Urothelium cell line (cell line): ENCODE results near the gene NCAPG.
"Not testable (repeated sequence)": the region's sequence is repeated elsewhere in the genome, so short reads cannot be mapped to it uniquely, and the experiment has no call there.

Experiments
- DNase-seq: peaks from one replicate; pipeline ENCODE4 v3.0.0; 2011; ENCODE audit warnings: low spot score, mixed read lengths
- FAIRE-seq: peaks from 2 replicates; lab custom pipeline; 2011; peaks lifted over from hg19 to GRCh38; lab: Jason Lieb, UNC

The NCAPG gene

GRCh38 chr4:17787315-17787714 lies 23.5 kb upstream of the NCAPG start:
- FAIRE-seq: no peak
- DNase-seq: no peak

- FAIRE-seq: no peak
- no peak for DNase-seq
These were observed 21.8 kb upstream of the NCAPG start for GRCh38 chr4:17788956-17789355.

- FAIRE-seq: no peak
- no peak for DNase-seq
These were observed 16.0 kb upstream of the NCAPG start for GRCh38 chr4:17794730-17795129.

- no peak for FAIRE-seq
- DNase-seq: no peak
These were observed 13.0 kb upstream of the NCAPG start for GRCh38 chr4:17797808-17798207.

- FAIRE-seq: no peak
These were observed 5.1 kb upstream of the NCAPG start for GRCh38 chr4:17805580-17806155.

GRCh38 chr4:17807446-17807845 lies 3.3 kb upstream of the NCAPG start:
- no peak for FAIRE-seq
- no peak for DNase-seq

More at GRCh38 chr4:17805580-17806155, 5.1 kb upstream of the NCAPG start:
- DNase-seq: no peak

- no peak for FAIRE-seq
- no peak for DNase-seq
These were observed 1.1 kb upstream of the NCAPG start for GRCh38 chr4:17809667-17810066.

- DNase-seq (no peak), FAIRE-seq (no peak)
These were observed 362 bp downstream of the NCAPG start for GRCh38 chr4:17811078-17811603.

GRCh38 chr4:17812125-17812524 lies 1.3 kb downstream of the NCAPG start:
- FAIRE-seq (no peak), DNase-seq (no peak)

GRCh38 chr4:17812801-17813200 lies 2.0 kb downstream of the NCAPG start:
- no peak for FAIRE-seq
- no peak for DNase-seq

- no peak for DNase-seq
These were observed 3.4 kb downstream of the NCAPG start for GRCh38 chr4:17814140-17814539.

GRCh38 chr4:17816142-17816541 lies 5.4 kb downstream of the NCAPG start:
- FAIRE-seq: no peak
- no peak for DNase-seq

More at GRCh38 chr4:17814140-17814539, 3.4 kb downstream of the NCAPG start:
- FAIRE-seq: no peak

- DNase-seq: peak; percentile 2
These were observed 6.2 kb downstream of the NCAPG start for GRCh38 chr4:17817027-17817426.

GRCh38 chr4:17823871-17824669 lies 13.3 kb downstream of the NCAPG start:
- FAIRE-seq: no peak

More at GRCh38 chr4:17817027-17817426, 6.2 kb downstream of the NCAPG start:
- FAIRE-seq: no peak

GRCh38 chr4:17846266-17846665 lies 35.5 kb downstream of the NCAPG start:
- FAIRE-seq: no peak
- no peak for DNase-seq

More at GRCh38 chr4:17823871-17824669, 13.3 kb downstream of the NCAPG start:
- DNase-seq: no peak

- DNase-seq: not testable (repeated sequence)
These were observed 39.5 kb downstream of the NCAPG start for GRCh38 chr4:17850295-17850694.

GRCh38 chr4:17851959-17852358 lies 41.2 kb downstream of the NCAPG start:
- FAIRE-seq (no peak), DNase-seq (no peak)

More at GRCh38 chr4:17850295-17850694, 39.5 kb downstream of the NCAPG start:
- not testable (repeated sequence) for FAIRE-seq

GRCh38 chr4:17854036-17854435 lies 43.3 kb downstream of the NCAPG start:
- DNase-seq: no peak
- FAIRE-seq: no peak

GRCh38 chr4:17859793-17860406 lies 49.1 kb downstream of the NCAPG start:
- FAIRE-seq (no peak), DNase-seq (no peak)

- not testable (repeated sequence) for FAIRE-seq, DNase-seq
These were observed 51.1 kb downstream of the NCAPG start for GRCh38 chr4:17861906-17862305.

GRCh38 chr4:17865866-17866363 lies 55.1 kb downstream of the NCAPG start:
- FAIRE-seq: no peak
- no peak for DNase-seq
